ENCODE data around the gene GNGT2.

GRCh38 chr17:49214676-49215360 is 4.4 kb upstream of the GNGT2 start:
- no peak for TF ChIP-seq YY1 (IDR thresholded peaks at IDR 0.05; ENCODE audit: insufficient read depth, insufficient read length)
- no peak for TF ChIP-seq ZNF274 (IDR thresholded peaks at IDR 0.05; ENCODE audit: low read depth, low read length)

Data from NT2/D1 (cell line).